HG03558 (cell line): Measurements from ENCODE around the gene UBASH3B.

Source experiments
- ATAC-seq: cut with Tn5 transposase; IDR thresholded peaks from one replicate; pipeline ENCODE4 v1.9.1; 2021; ENCODE audit warnings: moderate number of reproducible peaks; ENCODE audit not compliant: unreplicated experiment; ENCODE audit errors: extremely low read depth

Gene UBASH3B

DNA sequence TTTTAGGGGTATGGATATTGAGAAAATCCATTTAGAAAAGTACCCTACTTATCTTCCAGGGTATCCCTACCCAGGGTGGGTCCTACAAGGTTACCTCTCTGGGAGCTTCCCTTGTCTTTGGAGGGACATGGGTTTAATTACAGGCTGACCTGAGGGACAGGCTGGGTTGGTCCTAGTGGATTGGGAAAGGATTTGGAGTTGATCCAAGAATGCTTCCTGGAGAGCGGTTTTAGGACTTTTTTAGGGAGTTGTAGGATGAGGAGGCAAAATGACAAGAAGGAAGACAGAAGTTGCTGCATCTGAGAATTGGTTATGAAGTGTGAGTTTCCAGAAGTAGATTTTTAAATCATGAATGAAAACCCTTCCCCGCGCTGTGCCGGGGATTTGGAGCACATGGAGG is 121.0 kb downstream of the UBASH3B start:
- no peak for ATAC-seq

DNA sequence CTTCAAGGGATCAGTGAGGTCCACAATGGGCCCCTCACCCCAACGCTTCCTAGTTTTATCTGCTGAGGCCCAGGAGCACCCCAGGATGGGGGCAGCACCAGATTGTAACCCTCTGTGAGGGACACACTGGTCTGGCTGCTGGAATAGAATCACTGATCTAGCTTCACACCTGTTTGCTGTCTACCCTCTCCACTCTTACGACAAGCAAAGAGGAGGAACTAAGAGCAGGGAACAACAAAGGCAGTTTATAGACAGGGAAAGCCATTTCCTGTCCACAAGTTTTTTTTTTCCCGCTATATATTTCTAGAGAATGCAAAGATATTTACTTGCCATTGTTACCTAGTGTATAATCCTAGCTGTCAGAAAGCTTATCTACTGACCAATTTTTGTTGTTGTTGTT is 121.8 kb downstream of the UBASH3B start:
- no peak for ATAC-seq

- no peak for ATAC-seq
Measured at GRCh38 chr11:122778148-122778547, 122.6 kb downstream of the UBASH3B start.

- ATAC-seq: no peak
Measured at GRCh38 chr11:122779047-122779629, 123.6 kb downstream of the UBASH3B start.

DNA sequence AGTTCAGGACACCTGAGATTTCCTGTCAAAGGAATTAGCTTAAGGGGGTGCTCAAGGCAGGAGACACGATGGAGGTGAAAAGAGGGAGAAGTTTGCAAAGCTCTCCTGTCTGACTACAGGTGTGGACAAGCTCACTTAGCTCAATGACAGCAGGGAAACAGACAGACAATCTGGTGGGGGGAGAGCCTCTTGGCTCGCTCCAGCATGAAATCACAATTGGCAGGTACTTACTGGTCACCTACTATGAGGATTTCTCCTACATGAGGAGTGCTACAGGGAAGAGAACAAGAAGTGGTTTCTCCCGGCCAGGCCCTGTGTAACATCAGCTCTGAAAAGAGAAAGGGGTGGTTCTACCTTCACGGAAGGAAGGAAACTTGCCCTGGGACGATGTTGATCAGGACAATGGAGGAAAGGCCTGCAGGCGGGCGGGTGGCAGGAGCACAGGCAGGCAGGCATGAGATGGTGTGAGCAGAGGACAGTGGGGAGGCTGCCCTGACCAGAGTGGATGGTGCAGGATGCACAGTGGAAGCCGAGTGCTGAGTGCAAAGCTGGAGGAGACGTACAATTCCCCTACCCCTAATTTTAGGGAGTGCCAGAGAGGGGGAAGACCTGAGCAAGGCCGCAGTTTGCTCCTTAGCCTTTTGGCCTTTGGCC is 124.9 kb downstream of the UBASH3B start:
- ATAC-seq: no peak

GRCh38 chr11:122781378-122782195 is 126.1 kb downstream of the UBASH3B start:
- ATAC-seq: no peak

- no peak for ATAC-seq
Measured at GRCh38 chr11:122782222-122782621, 126.7 kb downstream of the UBASH3B start.

DNA sequence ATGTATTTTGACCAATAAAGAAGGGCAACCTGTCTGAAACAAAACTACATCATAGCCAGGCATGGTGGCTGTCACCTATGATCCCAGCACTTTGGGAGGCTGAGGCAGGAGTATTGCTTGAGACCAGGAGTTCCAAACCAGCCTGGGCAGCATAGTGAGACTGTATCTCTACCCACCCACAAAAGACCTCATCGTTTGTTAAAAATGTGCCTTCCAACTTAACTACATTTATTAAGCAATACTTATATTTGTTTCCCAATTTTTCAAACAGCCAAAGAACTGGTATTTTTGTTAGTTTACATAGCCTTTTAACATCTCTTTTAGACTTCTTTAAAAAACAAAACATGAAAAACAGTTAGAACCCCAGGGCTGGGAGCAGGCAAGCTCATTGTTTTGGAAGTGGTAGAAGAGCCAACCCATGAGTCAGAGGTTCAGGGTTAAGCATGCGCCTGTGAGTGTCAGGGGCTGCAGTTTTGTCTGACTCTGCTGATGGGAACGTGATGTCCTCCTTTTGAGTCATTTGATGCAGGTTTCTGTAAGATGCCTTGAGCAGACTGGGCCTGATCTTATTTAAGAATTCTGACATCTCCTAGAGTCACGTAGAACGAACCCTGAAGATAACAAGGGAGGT is 128.9 kb downstream of the UBASH3B start:
- no peak for ATAC-seq

DNA sequence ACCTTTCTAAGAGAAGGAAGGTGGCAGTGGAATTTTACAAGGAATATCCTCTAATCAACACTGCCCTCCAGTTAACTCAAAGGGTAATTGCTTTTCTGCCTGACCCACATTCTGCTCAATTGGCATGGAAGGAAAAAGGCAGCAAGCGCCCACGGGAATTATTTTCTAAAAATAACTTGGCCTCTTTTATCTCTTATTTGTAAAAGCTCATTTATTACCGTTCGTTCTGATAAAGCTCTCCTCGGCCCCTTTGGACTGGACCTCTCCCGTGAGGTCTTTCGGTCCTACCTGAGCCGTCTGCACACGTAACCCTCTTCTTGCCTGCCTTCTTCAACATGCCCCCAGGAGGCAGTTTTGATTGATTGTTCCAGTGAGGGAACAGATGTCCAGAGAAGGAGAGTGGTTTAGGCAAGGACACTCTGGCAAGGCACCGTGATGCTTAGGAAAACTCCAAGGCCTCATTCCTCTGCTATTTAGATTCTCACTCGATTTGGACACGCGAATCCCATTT is 129.6 kb downstream of the UBASH3B start:
- no peak for ATAC-seq

- ATAC-seq: no peak
Measured at GRCh38 chr11:122786896-122787295, 131.4 kb downstream of the UBASH3B start.

GRCh38 chr11:122788781-122789535 is 133.4 kb downstream of the UBASH3B start:
- no peak for ATAC-seq

GRCh38 chr11:122789907-122790306 is 134.4 kb downstream of the UBASH3B start:
- ATAC-seq: no peak

DNA sequence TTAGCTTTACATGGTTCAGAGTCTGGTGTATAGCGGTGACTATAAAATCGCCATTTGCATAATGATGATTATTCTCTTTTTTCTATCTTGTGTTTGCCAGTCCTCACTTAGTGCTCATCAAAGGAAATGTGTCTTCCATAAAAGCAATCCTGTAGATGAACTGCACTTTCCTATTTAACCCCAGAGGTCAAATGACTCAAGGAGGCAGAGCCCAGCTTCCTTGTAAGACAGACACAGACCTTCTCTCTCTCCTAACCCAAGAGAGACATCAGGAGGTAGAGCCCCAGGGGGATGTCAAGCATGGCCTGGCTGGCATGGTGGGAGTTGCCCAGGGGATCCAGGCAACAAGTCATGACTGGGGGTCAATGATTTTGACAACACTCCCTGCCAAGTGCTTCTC is 135.9 kb downstream of the UBASH3B start:
- no peak for ATAC-seq

DNA sequence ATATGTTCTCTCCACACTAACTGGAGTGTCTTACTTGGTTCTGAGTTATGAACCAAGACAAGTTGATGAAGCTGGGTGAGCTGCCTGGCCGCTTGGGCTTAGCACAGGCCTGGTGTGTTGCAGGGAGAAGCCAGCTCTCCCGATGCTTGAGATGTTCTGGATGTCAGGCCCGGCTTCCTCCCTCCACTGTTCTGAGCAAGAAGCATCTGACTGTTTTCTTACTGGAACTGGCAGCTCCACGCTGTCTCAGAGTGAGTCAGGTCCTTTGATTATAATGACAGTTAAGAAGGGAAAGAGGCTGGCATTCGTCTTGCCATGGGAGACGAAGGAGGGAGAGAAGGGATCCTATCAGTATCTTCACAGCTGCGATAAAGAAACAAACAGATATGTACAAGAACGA is 136.3 kb downstream of the UBASH3B start:
- ATAC-seq: no peak

DNA sequence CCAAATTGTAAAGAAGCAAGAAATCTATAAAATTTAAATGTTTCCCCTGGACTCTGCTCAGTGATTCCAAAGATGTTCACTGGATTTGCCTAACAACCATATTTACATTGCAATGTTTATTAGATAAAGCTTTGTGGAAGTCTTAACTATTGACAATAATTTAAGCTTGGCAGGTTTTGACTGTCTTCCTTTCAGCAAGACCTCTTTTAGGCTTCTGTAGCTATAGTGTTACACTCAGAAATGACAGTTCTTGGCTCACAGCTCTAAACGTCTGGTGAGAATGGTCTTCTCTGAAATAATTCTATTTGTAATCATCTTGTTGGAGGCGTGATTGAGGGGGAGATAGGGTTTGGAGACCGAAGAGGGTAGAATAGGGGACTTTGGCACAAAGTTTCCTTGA is 138.0 kb downstream of the UBASH3B start:
- ATAC-seq: no peak

- ATAC-seq: no peak
Measured at GRCh38 chr11:122795307-122795706, 139.8 kb downstream of the UBASH3B start.

DNA sequence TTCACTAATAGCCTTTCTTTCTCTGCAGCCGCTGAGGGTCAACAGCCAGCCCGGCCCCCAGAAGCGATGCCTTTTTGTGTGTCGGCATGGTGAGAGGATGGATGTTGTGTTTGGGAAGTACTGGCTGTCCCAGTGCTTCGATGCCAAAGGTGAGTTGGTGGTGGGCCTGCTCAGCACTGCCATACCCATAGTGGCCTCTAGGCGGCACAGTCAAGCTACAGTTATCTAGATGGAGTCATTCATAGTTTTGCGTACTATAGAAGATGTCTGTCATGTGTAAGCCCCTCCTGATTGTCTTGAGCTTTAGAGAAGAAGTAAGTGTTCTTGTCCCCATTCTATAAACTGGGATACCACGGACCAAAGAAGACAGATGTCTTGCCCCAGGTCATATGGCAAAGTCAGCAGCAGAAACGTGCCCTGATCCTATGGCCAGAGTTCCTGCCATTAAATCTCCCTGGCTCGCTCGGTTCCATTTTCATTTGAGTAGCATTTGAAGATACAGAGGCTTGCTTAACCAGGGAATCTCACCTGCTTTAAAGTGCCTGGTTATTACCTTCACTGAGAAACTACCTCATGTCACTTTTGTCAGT is 140.7 kb downstream of the UBASH3B start:
- no peak for ATAC-seq

- no peak for ATAC-seq
Measured at GRCh38 chr11:122797651-122798050, 142.1 kb downstream of the UBASH3B start.

GRCh38 chr11:122799406-122800105 is 144.0 kb downstream of the UBASH3B start:
- no peak for ATAC-seq
